HEK293 (cell line): Measurements from ENCODE around the gene ANGEL1.
A peak's percentile ranks its signal among the peaks of the same experiment; 100 is the strongest.

Source experiments
- CTCF ChIA-PET: fragments of 350-600 bp; formaldehyde crosslinking; extraction: SDS; loops from one replicate; lab custom pipeline; 2021; ENCODE audit warnings: antibody characterized with exemption; lab: Yijun Ruan, JAX
- POLR2A ChIA-PET: fragments of 300-600 bp; formaldehyde crosslinking; extraction: SDS; loops from one replicate; lab custom pipeline; 2020; ENCODE audit warnings: antibody characterized with exemption, inconsistent platforms; lab: Yijun Ruan, JAX
- H3K27ac ChIP-seq: fragments of 200-500 bp; sonication (Bioruptor generic); 2 replicates; pipeline ENCODE4 v1.5.1; 2014; ENCODE audit warnings: low read depth, low read length, control low read depth, inconsistent platforms; ENCODE audit errors: extremely low read depth
- H3K36me3 ChIP-seq, 2 experiments: fragments of 200-500 bp in 1 of 2; sonication (Bioruptor generic) in 1 of 2; 1 replicate in 1 of 2; 2 replicates in 1 of 2; pipeline ENCODE4 v1.5.1; 2014 to 2017; ENCODE audit warnings: inconsistent platforms in 2 of 2, low read length in 2 of 2; ENCODE audit not compliant: control insufficient read depth in 2 of 2, insufficient read depth in 1 of 2
- H3K4me1 ChIP-seq: fragments of 200-500 bp; sonication (Bioruptor generic); 2 replicates; pipeline ENCODE4 v1.5.1; 2014; ENCODE audit warnings: mild to moderate bottlenecking, low read length, inconsistent platforms; ENCODE audit not compliant: control insufficient read depth, insufficient read depth
- H3K4me3 ChIP-seq: 2 replicates; pipeline ENCODE4 v1.5.1; 2011; ENCODE audit warnings: low read depth, mild to moderate bottlenecking, control low read depth, low read length, moderate library complexity
- H3K9me3 ChIP-seq: fragments of 200-500 bp; sonication (Bioruptor generic); 2 replicates; pipeline ENCODE4 v1.5.1; 2014; ENCODE audit warnings: low read depth, low read length, inconsistent platforms; ENCODE audit not compliant: control insufficient read depth, insufficient read depth
- BCL11B ChIP-seq: fragments of 450-650 bp; formaldehyde crosslinking; IDR thresholded peaks from 2 replicates; pipeline ENCODE4 v1.5.1; 2016; ENCODE audit warnings: low read depth, missing biosample characterization, missing genetic modification characterization
- EGR2 ChIP-seq: fragments of 450-650 bp; formaldehyde crosslinking; IDR thresholded peaks from 2 replicates; pipeline ENCODE4 v1.5.1; 2016; ENCODE audit warnings: low read depth, missing biosample characterization, missing genetic modification characterization
- KLF16 ChIP-seq: fragments of 450-650 bp; formaldehyde crosslinking; IDR thresholded peaks from 2 replicates; pipeline ENCODE4 v1.5.1; 2017; ENCODE audit warnings: missing biosample characterization, missing genetic modification characterization
- OVOL3 ChIP-seq: fragments of 450-650 bp; formaldehyde crosslinking; IDR thresholded peaks from 2 replicates; pipeline ENCODE4 v1.5.1; 2016; ENCODE audit warnings: missing biosample characterization, missing genetic modification characterization
- PATZ1 ChIP-seq: fragments of 450-650 bp; formaldehyde crosslinking; IDR thresholded peaks from 2 replicates; pipeline ENCODE4 v1.5.1; 2016; ENCODE audit warnings: missing biosample characterization, missing genetic modification characterization
- PRDM2 ChIP-seq: fragments of 450-650 bp; formaldehyde crosslinking; IDR thresholded peaks from 2 replicates; pipeline ENCODE4 v1.5.1; 2016; ENCODE audit warnings: missing biosample characterization, missing genetic modification characterization, borderline replicate concordance
- ZBTB17 ChIP-seq: fragments of 450-650 bp; formaldehyde crosslinking; IDR thresholded peaks from 2 replicates; pipeline ENCODE4 v1.5.1; 2016; ENCODE audit warnings: missing biosample characterization, missing genetic modification characterization
- ZFHX2 ChIP-seq: fragments of 450-650 bp; formaldehyde crosslinking; conservative IDR thresholded peaks from 2 replicates; pipeline ENCODE4 v1.5.1; 2016; ENCODE audit warnings: missing biosample characterization, missing genetic modification characterization
- ZFP37 ChIP-seq: fragments of 450-650 bp; formaldehyde crosslinking; IDR thresholded peaks from 2 replicates; pipeline ENCODE4 v1.5.1; 2016; ENCODE audit warnings: missing biosample characterization, missing genetic modification characterization
- ZFP41 ChIP-seq: fragments of 450-650 bp; formaldehyde crosslinking; IDR thresholded peaks from 2 replicates; pipeline ENCODE4 v1.5.1; 2016; ENCODE audit warnings: missing biosample characterization, missing genetic modification characterization, borderline replicate concordance
- ZNF157 ChIP-seq: fragments of 450-650 bp; formaldehyde crosslinking; IDR thresholded peaks from 2 replicates; pipeline ENCODE4 v1.5.1; 2016; ENCODE audit warnings: missing biosample characterization, missing genetic modification characterization
- ZNF16 ChIP-seq: fragments of 450-650 bp; formaldehyde crosslinking; IDR thresholded peaks from 2 replicates; pipeline ENCODE4 v1.5.1; 2016; ENCODE audit warnings: low read depth, missing biosample characterization, missing genetic modification characterization
- ZNF211 ChIP-seq: fragments of 450-650 bp; formaldehyde crosslinking; IDR thresholded peaks from 2 replicates; pipeline ENCODE4 v1.5.1; 2016; ENCODE audit warnings: low read depth, missing biosample characterization, missing genetic modification characterization
- ZNF214 ChIP-seq: fragments of 450-650 bp; formaldehyde crosslinking; IDR thresholded peaks from 2 replicates; pipeline ENCODE4 v1.5.1; 2017; ENCODE audit warnings: missing biosample characterization, mild to moderate bottlenecking, missing genetic modification characterization, borderline replicate concordance
- ZNF514 ChIP-seq: fragments of 450-650 bp; formaldehyde crosslinking; IDR thresholded peaks from 2 replicates; pipeline ENCODE4 v1.5.1; 2016; ENCODE audit warnings: missing biosample characterization, missing genetic modification characterization
- ZNF529 ChIP-seq: fragments of 450-650 bp; formaldehyde crosslinking; IDR thresholded peaks from 2 replicates; pipeline ENCODE4 v1.5.1; 2017; ENCODE audit warnings: missing genetic modification characterization, missing biosample characterization; ENCODE audit not compliant: insufficient replicate concordance
- ZNF560 ChIP-seq: fragments of 450-650 bp; formaldehyde crosslinking; IDR thresholded peaks from 2 replicates; pipeline ENCODE4 v1.5.1; 2017; ENCODE audit warnings: missing biosample characterization, missing genetic modification characterization, borderline replicate concordance
- ZNF623 ChIP-seq: fragments of 450-650 bp; formaldehyde crosslinking; IDR thresholded peaks from 2 replicates; pipeline ENCODE4 v1.5.1; 2016; ENCODE audit warnings: missing biosample characterization, missing genetic modification characterization
- ZNF692 ChIP-seq: fragments of 450-650 bp; formaldehyde crosslinking; IDR thresholded peaks from 2 replicates; pipeline ENCODE4 v1.5.1; 2016; ENCODE audit warnings: missing biosample characterization, missing genetic modification characterization
- ZNF768 ChIP-seq: fragments of 450-650 bp; formaldehyde crosslinking; IDR thresholded peaks from 2 replicates; pipeline ENCODE4 v1.5.1; 2018; ENCODE audit warnings: missing biosample characterization, mild to moderate bottlenecking, missing genetic modification characterization
- ZNF843 ChIP-seq: fragments of 450-650 bp; formaldehyde crosslinking; IDR thresholded peaks from 2 replicates; pipeline ENCODE4 v1.5.1; 2016; ENCODE audit warnings: missing biosample characterization, missing genetic modification characterization
- ZSCAN30 ChIP-seq: fragments of 450-650 bp; IDR thresholded peaks from 2 replicates; pipeline ENCODE4 v1.5.1; 2018; ENCODE audit warnings: missing biosample characterization, mild to moderate bottlenecking, missing genetic modification characterization, moderate library complexity

The ANGEL1 gene

GRCh38 chr14:76774821-76775694, 37.6 kb downstream of the ANGEL1 start:
- Histone ChIP-seq H3K27ac (no peak overlapping the region), H3K9me3 (no peaks in the 10 kb centered on the region), H3K4me3 (no peak overlapping the region), H3K4me1 (0 out of 2 replicates have a peak, but pooled peaks cover 2% of the 10 kb centered on the region), H3K36me3 (peaks cover 0 to 16% of the 10 kb centered on the region in 2 experiments; a peak in 1 of 3 replicates)
- TF ChIP-seq ZNF214 (tag by site-specific recombination) (no peak), ZFP41 (no peak), OVOL3 (no peak), ZFP37 (tag by site-specific recombination) (no peak), EGR2 (tag by site-specific recombination) (peak; percentile 79), ZNF514 (no peak), ZNF692 (tag by site-specific recombination) (no peak), ZFHX2 (tag by site-specific recombination) (peak; percentile 82)
- ChIA-PET POLR2A (no interaction called here), CTCF (interaction anchor here (0.6 to 3.6 kb wide), 3 partner anchors 15 to 64 kb away, joined by 3 to 14 read pairs (median 3); no protein-coding TSS in a partner anchor)

- Histone ChIP-seq H3K36me3 (peaks cover 0 to 7% of the 10 kb centered on the region in 2 experiments; a peak in 1 of 3 replicates), H3K9me3 (no peaks in the 10 kb centered on the region), H3K27ac (no peak overlapping the region), H3K4me3 (no peak overlapping the region), H3K4me1 (0 out of 2 replicates have a peak, but pooled peaks cover 2% of the 10 kb centered on the region)
- ChIA-PET CTCF (interaction anchor here (3.6 kb wide), 1 partner anchor 63 kb away, joined by 14 read pairs; no protein-coding TSS in a partner anchor), POLR2A (no interaction called here)
- no peak for TF ChIP-seq PATZ1 (tag by site-specific recombination)
- TF ChIP-seq ZNF16 (tag by site-specific recombination) = no peak
- no peak for TF ChIP-seq BCL11B (tag by site-specific recombination)
- TF ChIP-seq ZNF623 (tag by site-specific recombination) = no peak
- TF ChIP-seq ZBTB17 (tag by site-specific recombination) = no peak
- no peak for TF ChIP-seq ZNF843 (tag by site-specific recombination)
- TF ChIP-seq ZNF768 (tag by site-specific recombination) = no peak
- TF ChIP-seq ZNF211 (tag by site-specific recombination) = no peak
- no peak for TF ChIP-seq KLF16 (tag by site-specific recombination)
- no peak for TF ChIP-seq ZNF529 (tag by site-specific recombination)
- no peak for TF ChIP-seq ZSCAN30 (tag by site-specific recombination)
- no peak for TF ChIP-seq ZNF157
- TF ChIP-seq PRDM2 (tag by site-specific recombination) = no peak
- TF ChIP-seq ZNF560 (tag by site-specific recombination) = no peak
These were observed 38.5 kb downstream of the ANGEL1 start for GRCh38 chr14:76773956-76774820.
